Measurements from ENCODE around the gene OR6Y1.

Gene OR6Y1

GRCh38 chr1:158534496-158534895 is 19.7 kb downstream of the OR6Y1 start:
- DNase-seq (ENCODE audit: low spot score), result no peak

GRCh38 chr1:158527190-158527815 is 26.9 kb downstream of the OR6Y1 start:
- DNase-seq (ENCODE audit: low spot score), result no peak
- Histone ChIP-seq H3K27ac (no peak overlapping the region), H3K4me3 (no peak overlapping the region)
- no peak for TF ChIP-seq CTCF (IDR thresholded peaks at IDR 0.05)

More at GRCh38 chr1:158534496-158534895, 19.7 kb downstream of the OR6Y1 start:
- TF ChIP-seq CTCF (IDR thresholded peaks at IDR 0.05), result no peak
- Histone ChIP-seq H3K27ac (no peak overlapping the region), H3K4me3 (no peak overlapping the region)

- DNase-seq (ENCODE audit: low spot score), result no peak
- Histone ChIP-seq H3K4me3 (no peak overlapping the region), H3K27ac (no peak overlapping the region)
- no peak for TF ChIP-seq CTCF (IDR thresholded peaks at IDR 0.05)
Measured at GRCh38 chr1:158521666-158522058, 32.5 kb downstream of the OR6Y1 start.

- no peak for DNase-seq (ENCODE audit: low spot score)
- H3K4me3 ChIP-seq, result no peak overlapping the region
- TF ChIP-seq CTCF (IDR thresholded peaks at IDR 0.05), result no peak
- no peak overlapping the region for H3K27ac ChIP-seq
Measured at GRCh38 chr1:158520955-158521665, 33.1 kb downstream of the OR6Y1 start.

GRCh38 chr1:158520021-158520420 is 34.2 kb downstream of the OR6Y1 start:
- no peak for TF ChIP-seq CTCF (IDR thresholded peaks at IDR 0.05)
- Histone ChIP-seq H3K4me3 (no peak overlapping the region), H3K27ac (no peak overlapping the region)
- no peak for DNase-seq (ENCODE audit: low spot score)

GRCh38 chr1:158516966-158517365 is 37.2 kb downstream of the OR6Y1 start:
- H3K4me3 ChIP-seq, result no peak overlapping the region
- H3K27ac ChIP-seq, result no peak overlapping the region
- no peak for DNase-seq (ENCODE audit: low spot score)
- no peak for TF ChIP-seq CTCF (IDR thresholded peaks at IDR 0.05)
